GM19468 (cell line): ENCODE measurements around the gene IL36G.

ENCODE experiments used
- ATAC-seq: cut with Tn5 transposase; IDR thresholded peaks from one replicate; pipeline ENCODE4 v1.9.1; 2021; ENCODE audit warnings: mild to moderate bottlenecking, moderate library complexity, moderate number of reproducible peaks; ENCODE audit not compliant: unreplicated experiment; ENCODE audit errors: extremely low read depth

The IL36G gene

DNA sequence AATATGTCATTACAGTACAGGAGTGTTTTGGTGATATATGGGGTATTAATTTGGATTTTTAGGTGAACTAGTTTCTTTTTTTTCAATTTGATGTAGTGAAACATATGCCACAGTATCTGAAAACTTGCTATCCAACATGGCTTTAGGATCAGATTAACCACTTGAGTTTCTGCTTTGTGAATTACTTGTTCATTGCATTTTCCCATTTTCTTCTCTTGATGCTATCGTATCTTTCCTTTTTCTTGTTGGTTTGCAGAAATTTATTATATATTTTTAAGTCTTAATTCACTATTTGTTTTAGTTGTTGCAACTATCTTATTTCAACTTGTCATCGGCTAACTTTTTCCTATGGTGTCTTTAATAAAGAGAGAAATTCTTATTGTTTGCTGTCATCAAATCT, 36.3 kb downstream of the IL36G start:
- ATAC-seq: no peak

DNA sequence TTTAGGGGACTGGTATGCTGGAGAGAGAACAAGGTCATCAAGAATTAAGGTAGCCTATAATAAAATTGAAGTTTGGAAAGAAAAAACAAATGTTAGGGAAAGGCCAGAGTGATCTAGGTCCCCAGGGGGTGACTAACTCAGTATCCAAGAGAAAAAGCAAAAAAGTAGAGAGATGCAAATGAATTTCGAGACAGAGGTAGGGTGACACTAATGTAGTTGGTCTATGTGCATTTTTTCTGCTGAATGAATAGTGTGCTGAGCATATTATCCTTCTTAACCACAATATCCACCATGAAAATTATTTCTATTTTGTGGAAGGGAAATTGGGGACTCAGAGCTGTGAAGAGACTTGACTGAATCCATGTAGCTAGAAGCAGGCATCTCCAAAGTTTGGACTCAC, 37.2 kb downstream of the IL36G start:
- no peak for ATAC-seq

DNA sequence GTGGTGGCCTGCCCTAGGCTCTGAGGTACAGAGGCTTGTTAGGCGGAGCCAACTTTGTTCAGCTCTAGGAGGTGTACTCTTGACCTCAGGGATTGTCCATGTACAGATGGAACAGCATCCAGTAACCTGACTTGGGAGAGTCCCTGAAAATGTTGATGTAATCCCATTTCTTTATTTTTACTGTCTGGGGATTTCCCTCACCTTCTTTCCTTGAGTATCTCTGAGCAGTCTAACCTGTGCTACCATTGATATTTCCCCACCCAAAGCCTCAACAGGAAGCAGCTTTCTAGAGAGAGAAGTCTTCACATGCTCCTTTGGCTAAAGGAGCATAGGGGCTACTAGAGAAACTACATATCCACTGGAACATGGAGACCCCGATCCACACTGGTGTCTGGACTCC, 37.8 kb downstream of the IL36G start:
- no peak for ATAC-seq

DNA sequence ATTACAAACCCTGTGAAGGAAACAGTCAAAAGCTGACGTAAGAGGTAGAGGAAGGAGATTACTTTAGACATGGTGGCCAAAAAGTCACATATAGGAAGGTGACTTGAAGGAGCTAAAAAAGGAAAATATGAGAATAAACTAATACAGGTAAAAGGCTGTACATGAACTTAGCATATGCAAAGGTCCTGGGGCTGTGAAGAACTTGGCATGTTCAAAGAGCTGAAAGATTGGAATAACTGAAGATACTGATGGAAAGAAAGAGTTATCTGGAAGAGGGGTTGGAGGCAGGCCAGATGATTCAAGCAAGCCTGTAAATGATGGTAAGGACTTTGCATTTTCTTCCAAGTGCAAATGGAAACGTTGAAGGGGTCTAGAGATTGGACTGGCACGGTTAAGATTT, 40.7 kb downstream of the IL36G start:
- no peak for ATAC-seq

DNA sequence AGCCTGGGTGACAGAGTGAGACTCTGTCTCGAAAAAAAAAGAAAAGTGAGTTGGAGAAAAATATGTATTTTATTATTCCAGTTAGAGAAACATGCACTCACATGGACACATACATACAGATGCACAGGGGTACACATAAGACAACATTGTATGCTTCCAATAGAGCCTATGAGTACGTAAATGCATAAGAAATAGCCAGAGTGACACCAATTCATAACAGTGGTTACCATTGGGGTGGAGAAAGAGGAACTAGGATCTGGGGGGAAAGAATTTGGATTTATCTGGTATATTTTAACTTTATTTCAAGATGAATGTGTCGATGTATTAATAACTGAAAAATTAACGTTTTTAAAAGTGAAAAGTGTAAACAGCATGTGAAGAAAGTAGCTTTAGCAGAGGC, 43.5 kb downstream of the IL36G start:
- ATAC-seq: no peak

DNA sequence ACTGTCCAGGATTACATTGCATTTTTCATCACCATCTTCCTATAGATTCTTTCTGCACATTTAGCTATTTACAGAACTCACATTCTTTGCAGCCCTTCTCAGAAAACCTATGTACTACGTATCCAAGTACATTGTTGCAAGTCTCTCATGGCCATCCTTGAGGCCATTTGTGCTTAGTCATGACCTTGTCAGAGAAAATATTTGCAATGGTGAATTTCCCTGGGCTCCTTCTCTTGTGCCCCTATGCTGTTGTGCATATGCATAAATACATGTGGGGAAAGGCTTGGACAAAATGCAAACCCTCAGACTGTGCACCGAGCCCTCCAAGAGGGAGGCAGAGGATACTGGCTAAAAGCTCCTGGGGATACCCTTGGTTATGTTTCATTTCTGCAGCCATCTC, 47.0 kb downstream of the IL36G start:
- ATAC-seq: no peak

DNA sequence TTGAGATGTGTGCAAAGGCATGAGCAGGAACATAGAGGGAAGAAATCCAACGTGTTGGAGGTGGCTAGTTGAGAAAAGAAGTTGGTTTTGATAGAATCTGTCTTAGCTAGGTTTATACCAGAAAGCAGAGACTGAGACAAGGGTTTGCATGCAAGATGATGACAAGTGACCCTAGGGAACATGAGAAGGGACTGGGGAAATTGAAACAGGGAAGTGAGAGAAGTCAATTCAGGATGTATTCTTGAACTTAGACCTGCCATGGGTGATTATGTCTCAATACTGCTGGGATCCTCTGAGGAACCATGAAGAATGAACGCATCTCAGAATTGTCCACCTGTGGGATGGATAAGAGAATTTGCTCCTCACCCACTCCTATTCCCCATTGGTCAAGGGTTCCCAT, 47.9 kb downstream of the IL36G start:
- ATAC-seq: no peak

DNA sequence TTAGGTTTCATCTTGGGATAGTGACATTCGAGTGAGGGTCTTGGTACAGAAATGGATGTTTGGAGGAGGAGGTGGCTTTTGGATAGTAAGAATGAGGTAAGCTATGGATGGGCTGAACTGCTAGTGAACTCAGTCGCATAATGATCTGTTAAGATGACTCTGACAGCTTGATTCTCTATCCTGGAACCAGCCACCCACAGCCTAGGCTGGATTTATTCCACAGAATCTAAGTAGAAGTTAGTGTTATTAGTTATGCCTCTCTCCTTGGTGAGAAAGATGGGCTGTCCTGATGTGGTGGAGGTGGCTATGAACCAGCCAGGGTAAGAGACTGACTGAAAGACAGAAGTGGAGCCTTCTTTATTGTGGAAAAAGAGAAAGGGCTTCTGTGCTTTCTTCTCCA, 49.9 kb downstream of the IL36G start:
- no peak for ATAC-seq

DNA sequence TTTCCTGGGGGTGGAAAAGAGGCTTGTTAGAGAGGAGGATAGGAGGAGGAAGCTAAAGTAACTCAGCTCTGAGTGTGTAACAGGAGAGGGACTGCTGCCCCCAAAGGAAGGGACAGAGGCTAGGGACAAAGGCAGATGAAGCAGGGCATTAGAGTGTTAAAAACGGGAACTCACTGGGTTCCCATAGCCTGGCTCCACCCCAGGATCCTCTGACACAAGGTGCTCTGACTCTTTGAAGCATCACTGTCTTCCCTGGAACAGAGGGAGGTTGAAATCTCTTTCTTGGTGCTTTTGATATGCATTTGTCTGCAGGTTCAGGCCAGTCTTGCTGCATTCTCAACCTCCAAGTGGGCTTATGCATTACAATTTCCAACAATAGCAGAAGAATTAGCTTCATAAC, 50.3 kb downstream of the IL36G start:
- ATAC-seq: no peak

DNA sequence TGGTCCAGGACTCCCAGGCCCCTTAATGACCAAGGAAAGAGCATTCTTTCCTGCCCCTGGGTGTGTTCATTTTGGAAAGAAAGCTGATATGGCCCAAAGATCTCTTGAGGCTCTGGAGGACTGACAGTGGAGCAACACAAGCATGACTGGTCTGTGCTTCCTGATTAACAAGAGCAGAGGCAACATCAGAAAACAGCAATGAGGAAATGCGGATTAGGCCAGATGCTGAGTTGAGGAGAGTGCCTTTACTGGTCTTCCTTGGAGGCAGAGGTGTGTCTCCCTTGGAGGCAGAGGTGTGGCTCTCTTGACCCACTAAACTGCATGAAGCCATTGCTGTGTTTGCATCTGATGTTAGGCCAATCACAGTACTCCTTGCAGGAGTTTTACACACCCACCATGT, 54.9 kb downstream of the IL36G start:
- ATAC-seq: no peak

DNA sequence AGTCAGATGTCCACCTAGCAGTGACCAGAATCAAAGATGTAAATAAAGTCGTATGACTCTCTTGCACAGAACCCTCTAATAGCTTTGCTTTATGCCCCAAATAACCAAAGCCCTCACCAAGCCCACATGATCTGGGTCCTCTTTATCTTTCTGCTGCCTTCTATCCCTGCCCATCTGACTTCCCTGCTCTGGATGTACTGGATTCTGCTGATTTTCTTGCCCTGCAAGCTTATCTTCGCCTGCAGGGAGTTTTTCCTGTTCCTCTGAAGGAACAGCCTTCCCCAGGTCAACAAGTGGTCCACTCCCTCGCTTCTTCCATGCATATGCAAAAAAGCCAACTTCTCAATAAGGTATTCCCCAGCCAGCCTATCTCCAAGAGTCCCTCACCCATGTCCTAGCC, 56.2 kb downstream of the IL36G start:
- ATAC-seq: no peak
